ENCODE results near the gene SPRY4.

DNA sequence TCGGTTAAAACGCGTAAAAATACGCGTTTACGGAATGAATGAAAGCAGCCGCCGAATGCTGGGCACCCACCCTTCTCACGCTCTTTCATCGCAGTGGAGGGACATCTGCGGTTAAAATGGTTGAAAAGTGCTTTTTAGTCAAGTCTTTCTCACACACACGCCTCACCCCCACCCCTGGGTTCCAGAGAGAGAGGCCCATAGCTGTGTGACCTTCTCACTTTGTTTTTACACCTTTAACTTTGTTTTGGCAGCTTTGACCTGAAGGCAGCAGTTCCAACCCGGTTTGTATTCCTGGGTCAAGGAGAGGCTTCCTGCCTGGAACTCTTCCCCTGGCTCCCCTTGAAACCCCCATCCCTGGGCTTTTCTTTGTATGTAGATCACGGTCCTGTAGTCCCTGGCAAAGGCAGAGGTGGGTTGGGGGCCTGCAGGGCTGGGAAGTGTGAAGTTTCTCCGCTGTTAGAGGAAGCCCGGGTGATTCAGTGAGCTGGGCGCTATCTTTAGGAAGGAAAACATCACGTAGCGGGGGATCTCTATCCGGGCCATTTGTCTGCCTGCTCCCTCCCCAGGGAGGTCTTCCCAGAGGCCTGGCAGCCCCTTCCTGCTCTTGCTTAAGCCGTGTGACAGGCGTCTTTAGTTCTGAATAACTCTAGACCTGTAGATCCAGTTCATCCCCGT is 29.6 kb downstream of the SPRY4 start:
- TF ChIP-seq POLR2A (IDR thresholded peaks at IDR 0.05; ENCODE audit: low read length) (no peak), GATA1 (IDR thresholded peaks at IDR 0.05; ENCODE audit: low read depth, low read length) (no peak)
